GM19099 (cell line): ENCODE data around the gene PRND.

Experiments
- POLR2A ChIP-seq: IDR thresholded peaks from 3 replicates; pipeline ENCODE4 v1.6.1; 2011; ENCODE audit warnings: low read depth; ENCODE audit not compliant: insufficient read length; ENCODE audit errors: extremely low read depth

The PRND gene

DNA sequence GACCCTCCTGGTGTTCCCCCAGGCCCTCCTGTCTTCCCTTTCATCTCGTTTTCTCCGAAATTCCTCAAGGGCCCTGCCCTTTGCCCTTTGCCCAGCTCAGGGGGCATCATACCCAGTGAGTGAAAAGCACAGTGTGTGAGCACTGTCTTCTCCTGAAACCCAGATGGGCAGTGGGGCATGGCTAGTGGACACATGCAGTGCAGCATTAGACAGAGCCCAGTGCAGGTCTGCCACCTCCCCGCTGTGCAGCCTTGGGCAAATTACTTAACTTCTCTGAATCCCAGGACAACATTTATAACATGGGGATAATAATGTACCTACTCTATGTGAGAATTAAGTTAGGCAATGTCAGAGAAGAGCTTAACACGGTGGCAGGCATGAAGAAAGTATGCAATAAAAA is 1.3 kb downstream of the PRND start:
- no peak for TF ChIP-seq POLR2A

DNA sequence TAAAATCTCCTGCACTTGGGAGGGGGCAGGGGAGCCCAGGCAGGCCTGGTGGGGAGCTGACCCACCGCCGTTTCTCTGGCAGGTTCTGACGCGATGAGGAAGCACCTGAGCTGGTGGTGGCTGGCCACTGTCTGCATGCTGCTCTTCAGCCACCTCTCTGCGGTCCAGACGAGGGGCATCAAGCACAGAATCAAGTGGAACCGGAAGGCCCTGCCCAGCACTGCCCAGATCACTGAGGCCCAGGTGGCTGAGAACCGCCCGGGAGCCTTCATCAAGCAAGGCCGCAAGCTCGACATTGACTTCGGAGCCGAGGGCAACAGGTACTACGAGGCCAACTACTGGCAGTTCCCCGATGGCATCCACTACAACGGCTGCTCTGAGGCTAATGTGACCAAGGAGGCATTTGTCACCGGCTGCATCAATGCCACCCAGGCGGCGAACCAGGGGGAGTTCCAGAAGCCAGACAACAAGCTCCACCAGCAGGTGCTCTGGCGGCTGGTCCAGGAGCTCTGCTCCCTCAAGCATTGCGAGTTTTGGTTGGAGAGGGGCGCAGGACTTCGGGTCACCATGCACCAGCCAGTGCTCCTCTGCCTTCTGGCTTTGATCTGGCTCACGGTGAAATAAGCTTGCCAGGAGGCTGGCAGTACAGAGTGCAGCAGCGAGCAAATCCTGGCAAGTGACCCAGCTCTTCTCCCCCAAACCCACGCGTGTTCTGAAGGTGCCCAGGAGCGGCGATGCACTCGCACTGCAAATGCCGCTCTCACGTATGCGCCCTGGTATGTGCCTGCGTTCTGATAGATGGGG is 3.0 kb downstream of the PRND start:
- no peak for TF ChIP-seq POLR2A

DNA sequence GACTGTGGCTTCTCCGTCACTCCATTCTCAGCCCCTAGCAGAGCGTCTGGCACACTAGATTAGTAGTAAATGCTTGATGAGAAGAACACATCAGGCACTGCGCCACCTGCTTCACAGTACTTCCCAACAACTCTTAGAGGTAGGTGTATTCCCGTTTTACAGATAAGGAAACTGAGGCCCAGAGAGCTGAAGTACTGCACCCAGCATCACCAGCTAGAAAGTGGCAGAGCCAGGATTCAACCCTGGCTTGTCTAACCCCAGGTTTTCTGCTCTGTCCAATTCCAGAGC is 3.5 kb downstream of the PRND start:
- no peak for TF ChIP-seq POLR2A

DNA sequence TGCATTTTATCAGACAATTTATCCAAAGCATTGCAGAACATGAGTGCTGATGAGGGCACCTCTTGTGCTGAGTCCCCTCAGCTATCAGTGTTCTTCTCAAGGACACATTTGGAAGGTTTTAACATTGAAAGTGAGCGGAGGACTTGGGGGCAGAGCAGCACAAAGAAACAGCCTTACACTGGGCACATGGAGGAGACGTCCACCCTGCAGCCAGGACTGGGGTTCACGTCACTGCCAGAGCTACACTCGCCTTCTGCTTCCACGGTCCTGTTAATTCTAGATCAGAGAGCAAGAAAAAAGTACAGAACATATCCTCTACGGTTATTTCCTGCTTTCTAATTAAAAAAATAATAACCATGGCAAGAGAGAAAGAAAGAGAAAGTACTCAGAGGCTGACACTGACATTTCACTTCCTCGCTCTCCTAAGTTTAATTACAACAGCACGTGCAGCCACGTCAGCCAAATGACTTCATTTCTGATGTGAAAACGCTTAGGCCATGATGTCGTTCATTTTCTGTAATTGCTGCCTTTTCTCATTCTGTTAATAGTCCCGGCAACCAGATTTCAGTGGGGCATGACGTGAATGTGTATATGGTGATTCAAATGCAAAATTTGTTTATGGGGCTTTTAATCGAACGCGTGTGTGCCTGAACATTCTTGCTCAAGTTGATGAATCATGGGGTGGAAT is 5.1 kb downstream of the PRND start:
- no peak for TF ChIP-seq POLR2A

DNA sequence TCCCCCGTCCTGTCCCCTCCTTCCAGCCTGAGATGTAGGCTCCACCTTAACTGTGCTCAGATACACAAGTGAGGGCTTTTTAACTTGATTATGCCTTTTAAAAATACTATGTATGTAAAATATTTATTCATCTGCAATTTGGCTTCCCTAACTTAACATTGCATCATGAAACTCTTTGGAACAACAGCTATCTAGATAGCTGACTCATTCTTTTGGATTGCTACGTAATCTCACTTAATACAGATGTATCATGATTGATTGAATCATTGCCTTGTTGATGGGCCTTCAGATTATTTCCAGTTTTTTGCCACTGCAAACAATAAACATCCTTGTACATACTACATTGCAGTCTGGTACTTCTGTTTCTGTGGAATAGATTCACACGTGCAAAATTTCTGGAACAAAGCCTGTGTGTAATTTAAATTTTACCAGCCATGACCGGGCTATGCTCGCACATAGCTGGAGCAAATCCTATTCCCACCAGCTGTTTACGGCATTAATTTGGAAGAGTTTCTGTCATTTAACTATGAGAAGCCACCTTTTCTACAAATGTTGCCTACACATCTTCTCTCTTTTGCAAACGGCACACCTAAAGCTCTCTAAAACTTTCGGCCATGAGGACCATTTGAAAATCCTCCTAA is 6.5 kb downstream of the PRND start:
- no peak for TF ChIP-seq POLR2A

DNA sequence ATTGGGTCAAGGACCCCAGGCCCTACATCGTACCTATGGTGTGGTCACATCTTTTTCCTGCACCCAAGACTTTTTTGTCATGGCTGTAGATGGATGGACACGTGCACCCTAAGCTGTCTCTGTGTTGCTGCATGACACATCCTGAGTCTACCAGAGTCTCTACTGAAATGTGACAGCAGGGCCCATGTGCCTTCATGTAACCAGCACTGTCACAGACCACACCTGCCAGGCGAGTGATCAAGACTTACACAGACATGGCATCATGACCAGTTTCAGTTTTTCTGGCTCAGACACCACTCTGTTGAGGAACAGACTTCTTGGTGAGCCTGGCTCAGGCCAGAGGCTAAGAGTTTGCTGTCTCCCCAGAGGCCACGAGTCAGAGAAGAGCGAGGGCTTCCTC is 7.6 kb downstream of the PRND start:
- no peak for TF ChIP-seq POLR2A

DNA sequence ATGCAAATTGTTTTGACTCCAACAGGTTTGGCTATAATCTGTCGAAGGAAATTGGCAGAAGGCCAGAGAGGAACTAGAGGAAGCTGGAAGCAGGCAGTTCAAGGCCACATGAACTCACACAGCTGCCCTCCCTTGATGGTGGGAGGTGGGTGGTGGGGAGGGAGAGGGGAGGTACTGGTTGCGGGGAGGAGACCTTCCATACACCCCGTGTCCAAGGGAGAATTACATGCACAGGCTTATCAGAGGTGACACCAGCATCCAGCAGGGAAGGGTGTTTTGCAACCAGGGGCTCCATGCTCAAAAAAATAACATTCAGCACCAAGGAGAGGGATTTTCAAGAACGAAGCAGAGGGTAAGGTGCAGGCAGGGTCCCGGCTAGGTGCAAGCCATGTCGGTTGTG is 9.1 kb downstream of the PRND start:
- no peak for TF ChIP-seq POLR2A

DNA sequence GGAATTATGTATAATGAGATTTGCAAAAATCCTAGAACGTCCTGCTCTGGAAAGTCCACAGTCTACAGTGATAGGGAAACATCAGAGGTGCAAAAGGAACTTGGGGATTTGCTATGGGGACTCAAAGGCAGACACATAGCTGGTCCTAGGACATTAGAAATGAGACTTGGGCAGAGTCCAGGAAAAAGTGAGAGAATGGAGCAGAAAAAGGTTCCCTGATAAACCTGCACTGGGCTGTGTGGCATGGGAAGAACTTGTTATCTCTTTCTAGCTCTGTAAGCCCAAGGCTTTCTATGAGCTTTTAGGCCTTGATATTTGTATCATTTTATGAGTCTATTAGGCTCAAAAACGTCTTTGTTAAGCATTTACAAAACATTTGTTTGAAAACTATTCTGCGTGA is 15.2 kb downstream of the PRND start:
- no peak for TF ChIP-seq POLR2A

DNA sequence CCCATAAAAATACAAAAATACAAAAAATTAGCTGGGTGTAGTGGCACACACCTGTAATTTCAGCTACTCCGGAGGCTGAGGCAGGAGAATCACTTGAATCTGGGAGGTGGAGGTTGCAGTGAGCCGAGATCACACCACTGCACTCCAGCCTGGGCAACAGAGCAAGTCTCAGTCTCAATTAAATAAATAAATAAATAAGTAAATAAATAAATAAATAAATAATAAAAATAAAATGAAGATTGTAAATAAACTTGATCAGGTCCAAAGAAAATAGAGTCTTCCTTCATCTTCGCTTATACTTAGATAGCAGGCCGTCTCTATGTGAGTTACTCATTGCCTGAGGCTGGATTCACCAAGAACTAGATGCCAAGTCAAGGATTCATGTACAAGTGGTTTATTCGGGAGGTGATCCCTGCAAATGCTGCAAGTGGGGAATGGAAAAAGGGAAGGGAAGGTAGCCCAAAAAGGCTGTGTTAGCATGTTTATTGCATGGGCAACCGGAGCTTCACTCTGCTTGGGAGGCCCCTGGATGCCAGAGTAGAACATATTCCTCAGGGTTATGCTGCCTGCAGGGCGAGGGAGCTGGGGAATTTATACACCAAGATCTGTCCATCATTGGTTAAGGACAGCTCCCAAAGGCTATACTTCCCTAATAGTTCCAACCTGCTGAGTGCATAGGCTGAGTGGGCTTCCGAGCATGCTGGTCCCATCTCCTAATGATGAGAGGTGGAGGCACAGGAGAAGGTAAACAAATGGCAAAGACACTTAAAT is 16.3 kb downstream of the PRND start:
- no peak for TF ChIP-seq POLR2A

DNA sequence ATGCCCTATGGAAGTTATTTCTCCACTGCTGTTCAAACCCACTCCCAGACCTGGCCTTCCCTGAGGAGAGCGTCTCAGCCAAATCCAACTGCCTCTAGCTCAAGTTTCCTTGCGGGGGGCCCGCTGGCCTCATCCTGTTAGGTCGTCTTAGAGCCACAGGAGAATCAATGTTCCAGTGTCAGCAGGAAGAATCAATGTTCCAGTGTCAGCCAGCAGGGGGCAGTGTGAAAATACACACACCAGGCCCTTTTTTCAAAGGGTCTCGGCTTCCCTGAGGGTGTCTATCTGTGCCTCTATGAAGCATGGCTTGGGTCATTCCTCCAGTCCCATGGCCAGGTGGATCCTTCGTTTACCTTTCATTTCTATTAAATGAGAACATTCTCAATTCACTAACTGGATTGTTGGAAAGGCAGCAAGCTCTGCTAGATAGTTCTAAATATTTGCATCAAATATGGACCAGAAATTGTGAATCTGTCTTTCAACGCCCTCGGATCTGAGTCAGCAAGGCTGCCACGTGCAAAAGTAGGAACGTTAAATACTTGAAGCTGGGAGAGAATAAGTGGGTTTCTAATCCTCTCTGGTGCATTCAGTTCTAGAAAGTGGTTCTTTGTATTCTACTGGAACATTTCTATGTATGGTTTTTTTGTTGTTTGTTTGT is 19.2 kb downstream of the PRND start:
- TF ChIP-seq POLR2A: no peak

DNA sequence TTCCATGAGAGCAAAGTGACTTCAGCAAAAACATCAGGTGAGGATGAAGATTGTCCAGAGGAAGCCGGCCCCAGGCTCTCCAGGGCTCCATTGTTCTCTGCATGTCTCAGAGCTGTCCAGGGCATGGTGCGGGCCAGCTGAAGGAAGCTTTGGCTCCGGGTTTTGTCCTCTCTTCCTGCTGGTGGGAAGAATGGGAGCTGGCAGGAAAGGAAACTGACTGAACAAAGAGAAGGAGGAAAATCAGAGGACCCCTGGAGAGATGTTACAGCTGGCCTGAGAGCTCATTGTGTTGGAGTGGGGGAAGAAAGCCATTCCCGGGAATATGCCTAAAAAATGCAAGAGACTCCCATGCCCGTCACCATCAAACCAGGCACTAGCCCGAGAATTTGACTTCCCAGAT is 27.1 kb downstream of the PRND start:
- TF ChIP-seq POLR2A: no peak

DNA sequence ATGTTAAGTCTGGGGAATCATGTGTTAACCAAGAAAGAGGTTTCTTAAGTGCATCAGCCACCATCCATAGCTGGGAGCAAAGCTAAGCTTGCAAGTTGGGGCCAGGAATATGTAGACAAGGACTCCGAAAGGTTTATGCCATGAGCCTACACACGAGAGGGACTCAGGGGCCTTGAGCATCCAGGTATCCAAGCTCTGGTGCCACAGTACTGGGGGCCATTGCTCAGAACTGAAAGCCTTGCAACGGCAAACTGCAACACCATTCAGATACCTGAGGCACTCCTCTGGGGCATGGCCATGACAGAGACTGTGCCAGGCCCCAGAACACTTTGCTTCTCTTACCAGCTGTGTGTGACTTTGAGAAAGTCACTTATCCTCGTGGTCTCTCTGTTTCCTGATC is 27.6 kb downstream of the PRND start:
- TF ChIP-seq POLR2A: no peak

DNA sequence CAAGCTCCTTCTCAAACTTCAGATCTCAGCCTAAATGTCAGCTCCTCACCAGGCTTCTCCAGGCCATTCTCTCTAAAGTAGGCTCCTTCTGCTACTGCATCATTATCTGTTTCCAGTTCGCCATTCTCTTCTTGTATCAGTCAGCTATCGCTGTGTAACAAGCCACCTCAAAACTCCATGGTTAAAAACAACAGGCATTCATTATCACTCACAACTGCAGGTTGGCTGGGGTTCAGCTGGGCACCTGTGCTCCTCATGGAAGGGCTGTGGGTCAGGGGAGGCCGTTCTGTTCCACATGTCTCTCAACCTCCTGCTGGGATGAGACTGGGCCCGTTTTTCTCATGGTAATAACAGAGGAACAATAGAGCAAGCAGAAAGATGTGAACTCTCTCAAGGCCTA is 28.7 kb downstream of the PRND start:
- TF ChIP-seq POLR2A: no peak

DNA sequence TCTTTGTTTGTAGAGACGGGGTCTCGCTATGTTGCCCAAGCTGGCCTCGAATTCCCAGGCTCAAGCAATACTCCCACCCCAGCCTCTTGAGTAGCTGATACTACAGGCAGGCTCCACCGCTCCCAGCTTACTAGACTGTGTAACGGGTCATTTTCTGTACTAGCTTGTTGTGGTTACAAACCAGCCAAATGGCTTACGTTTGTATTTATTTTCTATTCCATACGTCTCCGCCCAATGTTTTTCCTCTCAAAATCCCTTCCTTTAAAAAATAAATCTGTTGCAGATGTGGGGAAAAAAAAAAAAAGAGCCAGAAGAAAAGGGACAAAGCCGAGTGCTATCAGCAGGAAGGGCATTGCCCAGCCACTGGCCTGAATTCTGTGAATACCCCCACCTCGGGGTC is 41.6 kb downstream of the PRND start:
- TF ChIP-seq POLR2A: no peak
